T47D (cell line): Measurements from ENCODE around the gene SCG3.
A peak's percentile ranks its signal among the peaks of the same experiment; 100 is the strongest.

Source experiments
- DNase-seq, 2 experiments: peaks; one replicate each; pipeline versions ENCODE4 v3.0.0 to v3.0.0-alpha.2; 2011 to 2012; ENCODE audit warnings: low read depth in 1 of 2, low spot score in 1 of 2
- JUND ChIP-seq: IDR thresholded peaks from 2 replicates; pipeline ENCODE4 v1.6.1; 2012; ENCODE audit warnings: low read depth
- in situ Hi-C: cut with HindIII; loops from 2 replicates; pipeline ENCODE4 v1.10.0; 2016; ENCODE audit warnings: low sequenced_read_pairs, low pct_unique_long_range_greater_than_20kb

SCG3 gene

DNA sequence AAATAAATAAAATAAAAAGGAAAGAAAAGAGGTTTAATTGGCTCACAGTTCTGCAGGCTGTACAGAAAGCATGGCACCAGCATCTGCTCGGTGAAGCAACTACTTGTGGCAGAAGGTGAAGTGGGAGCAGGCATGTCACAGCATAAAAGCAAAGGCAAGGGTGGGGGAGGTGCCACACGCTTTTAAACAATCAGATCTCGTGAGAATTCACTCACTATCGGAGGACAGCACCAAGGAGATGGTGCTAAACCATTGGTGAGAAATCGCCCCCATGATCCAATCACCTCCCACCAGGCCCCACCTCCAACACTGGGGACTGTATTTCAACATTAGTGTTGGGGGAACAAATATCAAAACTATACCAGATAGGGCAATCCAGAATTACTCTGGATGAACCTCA lies 15.3 kb downstream of the SCG3 start:
- TF ChIP-seq JUND: no peak
- in situ Hi-C loops: no loop called here
- DNase-seq: no peak

- TF ChIP-seq JUND: no peak
- DNase-seq: no peak
- in situ Hi-C loops: no loop called here
These were observed 15.9 kb downstream of the SCG3 start for GRCh38 chr15:51697163-51697562.

- in situ Hi-C loops: no loop called here
- no peak for DNase-seq
- TF ChIP-seq JUND: no peak
These were observed 18.1 kb downstream of the SCG3 start for GRCh38 chr15:51699373-51699772.

GRCh38 chr15:51702710-51703109 lies 21.4 kb downstream of the SCG3 start:
- in situ Hi-C loops: no loop called here
- no peak for DNase-seq
- no peak for TF ChIP-seq JUND

GRCh38 chr15:51706291-51706690 lies 25.0 kb downstream of the SCG3 start:
- DNase-seq: no peak
- in situ Hi-C loops: no loop called here
- no peak for TF ChIP-seq JUND

- no peak for TF ChIP-seq JUND
- DNase-seq: no peak
- in situ Hi-C loops: no loop called here
These were observed 25.8 kb downstream of the SCG3 start for GRCh38 chr15:51706926-51707608.

GRCh38 chr15:51708013-51708412 lies 26.7 kb downstream of the SCG3 start:
- no peak for TF ChIP-seq JUND
- peak in 1 of 2 experiments; percentile 46 for DNase-seq
- in situ Hi-C loops: no loop called here

DNA sequence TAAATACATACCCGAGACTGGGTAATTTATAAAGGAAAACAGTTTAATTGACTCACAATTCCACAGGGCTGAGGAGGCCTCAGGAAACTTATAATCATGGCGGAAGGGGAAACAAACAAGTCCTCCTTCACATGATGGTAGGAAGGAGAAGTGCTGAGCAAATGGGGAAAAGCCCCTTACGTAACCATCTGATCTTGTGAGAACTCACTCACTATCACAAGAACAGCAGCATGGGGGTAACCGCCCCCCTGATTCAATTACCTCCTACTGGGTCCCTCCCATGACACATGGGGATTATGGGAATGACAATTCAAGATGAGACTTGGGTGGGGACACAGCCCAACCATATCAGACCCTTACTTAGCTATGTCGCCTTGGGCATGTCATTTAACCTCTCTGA lies 27.7 kb downstream of the SCG3 start:
- in situ Hi-C loops: no loop called here
- DNase-seq: no peak
- no peak for TF ChIP-seq JUND

DNA sequence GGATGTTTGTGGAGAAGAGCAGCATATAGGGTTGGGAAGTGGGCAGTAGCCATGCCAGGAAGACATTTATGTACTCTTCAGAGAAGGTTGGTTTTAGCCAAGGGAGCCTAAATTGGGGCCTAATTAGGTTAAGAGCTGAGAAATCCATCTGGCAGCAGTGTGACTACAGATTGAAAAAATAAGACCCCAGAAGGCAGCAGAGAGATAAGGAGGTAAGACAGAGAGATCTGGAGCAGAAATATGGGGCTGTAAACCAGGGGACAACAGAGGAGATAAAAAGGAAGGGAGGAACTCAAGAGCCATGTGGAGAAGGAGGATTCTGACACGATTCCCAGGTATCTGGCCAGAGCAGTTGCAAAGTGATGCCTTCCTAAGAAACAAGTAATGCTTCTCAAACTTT lies 32.9 kb downstream of the SCG3 start:
- TF ChIP-seq JUND: no peak
- in situ Hi-C loops: no loop called here
- no peak for DNase-seq

- DNase-seq: no peak
- in situ Hi-C loops: no loop called here
- TF ChIP-seq JUND: no peak
These were observed 33.6 kb downstream of the SCG3 start for GRCh38 chr15:51714911-51715310.

- in situ Hi-C loops: no loop called here
- TF ChIP-seq JUND: no peak
- no peak for DNase-seq
These were observed 36.9 kb downstream of the SCG3 start for GRCh38 chr15:51718219-51718618.

GRCh38 chr15:51718746-51719145 lies 37.4 kb downstream of the SCG3 start:
- in situ Hi-C loops: no loop called here
- DNase-seq: no peak
- no peak for TF ChIP-seq JUND

GRCh38 chr15:51720201-51720995 lies 39.1 kb downstream of the SCG3 start:
- no peak for DNase-seq
- TF ChIP-seq JUND: no peak
- in situ Hi-C loops: no loop called here
